HG03196 (cell line): ENCODE data around the gene PBXIP1.

ENCODE experiments used
- ATAC-seq: cut with Tn5 transposase; IDR thresholded peaks from one replicate; pipeline ENCODE4 v1.9.1; 2021; ENCODE audit not compliant: unreplicated experiment

PBXIP1 gene

DNA sequence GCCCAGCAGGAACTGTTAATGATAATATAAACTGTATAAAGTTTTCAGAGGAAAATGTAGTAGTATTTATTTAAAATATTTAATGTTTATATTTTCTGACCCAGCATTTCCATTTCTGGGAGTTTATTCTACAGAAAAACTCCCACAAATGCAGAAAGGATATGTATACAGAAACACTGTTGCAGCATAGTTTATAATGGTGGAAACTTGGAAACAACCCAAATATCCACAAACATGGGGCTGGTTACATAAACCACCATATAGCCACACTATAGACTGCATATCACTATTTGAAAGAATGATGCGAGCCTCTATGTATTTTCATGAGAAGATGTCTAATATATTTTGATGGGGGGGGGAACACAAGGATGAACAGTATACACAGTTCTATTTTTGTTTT, 54.3 kb downstream of the PBXIP1 start:
- ATAC-seq, result no peak

DNA sequence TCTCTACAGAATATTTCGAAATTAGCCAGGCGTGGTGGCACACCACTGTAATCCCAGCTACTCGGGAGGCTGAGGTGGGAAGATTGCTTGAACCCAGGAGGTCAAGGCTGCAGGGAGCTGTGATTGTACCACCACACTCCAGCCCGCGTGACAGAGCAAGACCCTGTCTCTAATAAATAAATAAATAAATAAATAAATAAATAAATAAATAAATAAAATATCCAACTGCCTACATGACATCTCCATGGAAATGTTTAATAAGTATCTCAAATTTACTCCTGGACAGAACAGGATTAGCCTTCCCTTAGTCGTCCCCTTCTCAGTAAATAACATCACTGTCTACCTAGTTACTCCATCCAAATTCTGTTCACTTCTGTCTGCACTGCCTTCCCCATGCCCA, 56.9 kb downstream of the PBXIP1 start:
- no peak for ATAC-seq

DNA sequence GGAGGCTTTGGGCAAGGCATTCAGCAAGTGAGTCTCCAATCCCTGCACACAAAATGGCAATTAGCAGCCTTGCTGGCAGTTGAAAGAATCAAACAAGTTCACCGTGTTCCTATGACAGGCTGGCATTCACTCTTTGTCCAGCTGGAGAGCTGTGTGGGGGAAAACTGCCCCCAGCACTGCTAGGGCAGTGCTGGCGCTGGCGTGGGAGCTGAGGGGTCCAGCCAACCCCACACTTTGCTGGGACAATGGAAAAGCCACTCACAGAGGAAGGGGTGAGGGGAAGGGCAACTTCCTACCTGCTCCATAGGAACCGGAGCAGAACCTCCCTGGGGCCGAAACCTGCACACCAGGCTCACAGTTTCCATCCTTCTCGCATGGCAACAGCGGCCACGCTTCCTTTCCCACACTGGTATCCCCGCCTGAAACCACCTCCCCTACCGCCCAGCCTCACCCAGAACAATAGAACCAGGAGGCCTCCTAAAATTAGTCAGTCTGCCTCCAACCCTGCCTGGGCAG, 59.1 kb downstream of the PBXIP1 start:
- no peak for ATAC-seq

DNA sequence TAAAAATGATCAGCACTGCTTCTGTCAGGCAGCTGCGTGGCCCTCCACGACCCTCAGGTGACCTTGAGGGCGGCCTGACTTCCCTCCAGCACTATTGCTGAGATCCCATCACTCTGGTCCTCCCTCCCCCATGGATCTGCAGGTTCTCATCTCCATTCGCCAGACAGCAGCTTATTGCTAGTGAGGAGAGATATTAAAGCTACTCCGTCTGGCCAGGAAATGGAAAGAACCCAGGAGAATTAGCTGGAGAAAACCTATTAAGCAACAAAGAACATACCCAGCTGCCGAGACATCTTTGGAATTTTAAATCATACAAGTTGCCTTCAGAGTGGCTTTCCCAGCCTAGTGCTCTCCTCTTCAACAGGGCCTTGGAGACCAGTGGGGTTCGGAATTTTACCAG, 60.1 kb downstream of the PBXIP1 start:
- ATAC-seq, result no peak
